ENCODE measurements around the gene MPI. TPM values are rescaled to one million over a fixed set of nuclear protein-coding genes. Genes with fewer than 3 reads are reported as not detected.
A peak's percentile ranks its signal among the peaks of the same experiment; 100 is the strongest.

The MPI gene
- total and polyA plus RNA-seq, 2 experiments from 2014 or later: 18.0 to 74.2 TPM

- TF ChIP-seq CREB1 (CRISPR knock-in tag; IDR thresholded peaks at IDR 0.05; ENCODE audit: low read depth) (no peak), ETS1 (IDR thresholded peaks at IDR 0.05) (no peak), NANOG (IDR thresholded peaks at IDR 0.05; ENCODE audit: borderline replicate concordance) (no peak), POLR2AphosphoS5 (IDR thresholded peaks at IDR 0.05; ENCODE audit: low read depth) (no peak), ZNF114 (CRISPR knock-in tag; IDR thresholded peaks at IDR 0.05) (no peak)
- TF ChIP-seq, protein P1, sequence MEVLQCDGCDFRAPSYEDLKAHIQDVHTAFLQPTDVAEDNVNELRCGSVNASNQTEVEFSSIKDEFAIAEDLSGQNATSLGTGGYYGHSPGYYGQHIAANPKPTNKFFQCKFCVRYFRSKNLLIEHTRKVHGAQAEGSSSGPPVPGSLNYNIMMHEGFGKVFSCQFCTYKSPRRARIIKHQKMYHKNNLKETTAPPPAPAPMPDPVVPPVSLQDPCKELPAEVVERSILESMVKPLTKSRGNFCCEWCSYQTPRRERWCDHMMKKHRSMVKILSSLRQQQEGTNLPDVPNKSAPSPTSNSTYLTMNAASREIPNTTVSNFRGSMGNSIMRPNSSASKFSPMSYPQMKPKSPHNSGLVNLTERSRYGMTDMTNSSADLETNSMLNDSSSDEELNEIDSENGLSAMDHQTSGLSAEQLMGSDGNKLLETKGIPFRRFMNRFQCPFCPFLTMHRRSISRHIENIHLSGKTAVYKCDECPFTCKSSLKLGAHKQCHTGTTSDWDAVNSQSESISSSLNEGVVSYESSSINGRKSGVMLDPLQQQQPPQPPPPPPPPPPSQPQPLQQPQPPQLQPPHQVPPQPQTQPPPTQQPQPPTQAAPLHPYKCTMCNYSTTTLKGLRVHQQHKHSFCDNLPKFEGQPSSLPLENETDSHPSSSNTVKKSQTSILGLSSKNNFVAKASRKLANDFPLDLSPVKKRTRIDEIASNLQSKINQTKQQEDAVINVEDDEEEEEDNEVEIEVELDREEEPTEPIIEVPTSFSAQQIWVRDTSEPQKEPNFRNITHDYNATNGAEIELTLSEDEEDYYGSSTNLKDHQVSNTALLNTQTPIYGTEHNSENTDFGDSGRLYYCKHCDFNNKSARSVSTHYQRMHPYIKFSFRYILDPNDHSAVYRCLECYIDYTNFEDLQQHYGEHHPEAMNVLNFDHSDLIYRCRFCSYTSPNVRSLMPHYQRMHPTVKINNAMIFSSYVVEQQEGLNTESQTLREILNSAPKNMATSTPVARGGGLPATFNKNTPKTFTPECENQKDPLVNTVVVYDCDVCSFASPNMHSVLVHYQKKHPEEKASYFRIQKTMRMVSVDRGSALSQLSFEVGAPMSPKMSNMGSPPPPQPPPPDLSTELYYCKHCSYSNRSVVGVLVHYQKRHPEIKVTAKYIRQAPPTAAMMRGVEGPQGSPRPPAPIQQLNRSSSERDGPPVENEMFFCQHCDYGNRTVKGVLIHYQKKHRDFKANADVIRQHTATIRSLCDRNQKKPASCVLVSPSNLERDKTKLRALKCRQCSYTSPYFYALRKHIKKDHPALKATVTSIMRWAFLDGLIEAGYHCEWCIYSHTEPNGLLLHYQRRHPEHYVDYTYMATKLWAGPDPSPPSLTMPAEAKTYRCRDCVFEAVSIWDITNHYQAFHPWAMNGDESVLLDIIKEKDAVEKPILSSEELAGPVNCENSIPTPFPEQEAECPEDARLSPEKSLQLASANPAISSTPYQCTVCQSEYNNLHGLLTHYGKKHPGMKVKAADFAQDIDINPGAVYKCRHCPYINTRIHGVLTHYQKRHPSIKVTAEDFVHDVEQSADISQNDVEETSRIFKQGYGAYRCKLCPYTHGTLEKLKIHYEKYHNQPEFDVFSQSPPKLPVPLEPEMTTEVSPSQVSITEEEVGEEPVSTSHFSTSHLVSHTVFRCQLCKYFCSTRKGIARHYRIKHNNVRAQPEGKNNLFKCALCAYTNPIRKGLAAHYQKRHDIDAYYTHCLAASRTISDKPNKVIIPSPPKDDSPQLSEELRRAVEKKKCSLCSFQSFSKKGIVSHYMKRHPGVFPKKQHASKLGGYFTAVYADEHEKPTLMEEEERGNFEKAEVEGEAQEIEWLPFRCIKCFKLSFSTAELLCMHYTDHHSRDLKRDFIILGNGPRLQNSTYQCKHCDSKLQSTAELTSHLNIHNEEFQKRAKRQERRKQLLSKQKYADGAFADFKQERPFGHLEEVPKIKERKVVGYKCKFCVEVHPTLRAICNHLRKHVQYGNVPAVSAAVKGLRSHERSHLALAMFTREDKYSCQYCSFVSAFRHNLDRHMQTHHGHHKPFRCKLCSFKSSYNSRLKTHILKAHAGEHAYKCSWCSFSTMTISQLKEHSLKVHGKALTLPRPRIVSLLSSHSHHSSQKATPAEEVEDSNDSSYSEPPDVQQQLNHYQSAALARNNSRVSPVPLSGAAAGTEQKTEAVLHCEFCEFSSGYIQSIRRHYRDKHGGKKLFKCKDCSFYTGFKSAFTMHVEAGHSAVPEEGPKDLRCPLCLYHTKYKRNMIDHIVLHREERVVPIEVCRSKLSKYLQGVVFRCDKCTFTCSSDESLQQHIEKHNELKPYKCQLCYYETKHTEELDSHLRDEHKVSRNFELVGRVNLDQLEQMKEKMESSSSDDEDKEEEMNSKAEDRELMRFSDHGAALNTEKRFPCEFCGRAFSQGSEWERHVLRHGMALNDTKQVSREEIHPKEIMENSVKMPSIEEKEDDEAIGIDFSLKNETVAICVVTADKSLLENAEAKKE (CRISPR knock-in tag; IDR thresholded peaks at IDR 0.05): no peak
- TF ChIP-seq, protein P2, sequence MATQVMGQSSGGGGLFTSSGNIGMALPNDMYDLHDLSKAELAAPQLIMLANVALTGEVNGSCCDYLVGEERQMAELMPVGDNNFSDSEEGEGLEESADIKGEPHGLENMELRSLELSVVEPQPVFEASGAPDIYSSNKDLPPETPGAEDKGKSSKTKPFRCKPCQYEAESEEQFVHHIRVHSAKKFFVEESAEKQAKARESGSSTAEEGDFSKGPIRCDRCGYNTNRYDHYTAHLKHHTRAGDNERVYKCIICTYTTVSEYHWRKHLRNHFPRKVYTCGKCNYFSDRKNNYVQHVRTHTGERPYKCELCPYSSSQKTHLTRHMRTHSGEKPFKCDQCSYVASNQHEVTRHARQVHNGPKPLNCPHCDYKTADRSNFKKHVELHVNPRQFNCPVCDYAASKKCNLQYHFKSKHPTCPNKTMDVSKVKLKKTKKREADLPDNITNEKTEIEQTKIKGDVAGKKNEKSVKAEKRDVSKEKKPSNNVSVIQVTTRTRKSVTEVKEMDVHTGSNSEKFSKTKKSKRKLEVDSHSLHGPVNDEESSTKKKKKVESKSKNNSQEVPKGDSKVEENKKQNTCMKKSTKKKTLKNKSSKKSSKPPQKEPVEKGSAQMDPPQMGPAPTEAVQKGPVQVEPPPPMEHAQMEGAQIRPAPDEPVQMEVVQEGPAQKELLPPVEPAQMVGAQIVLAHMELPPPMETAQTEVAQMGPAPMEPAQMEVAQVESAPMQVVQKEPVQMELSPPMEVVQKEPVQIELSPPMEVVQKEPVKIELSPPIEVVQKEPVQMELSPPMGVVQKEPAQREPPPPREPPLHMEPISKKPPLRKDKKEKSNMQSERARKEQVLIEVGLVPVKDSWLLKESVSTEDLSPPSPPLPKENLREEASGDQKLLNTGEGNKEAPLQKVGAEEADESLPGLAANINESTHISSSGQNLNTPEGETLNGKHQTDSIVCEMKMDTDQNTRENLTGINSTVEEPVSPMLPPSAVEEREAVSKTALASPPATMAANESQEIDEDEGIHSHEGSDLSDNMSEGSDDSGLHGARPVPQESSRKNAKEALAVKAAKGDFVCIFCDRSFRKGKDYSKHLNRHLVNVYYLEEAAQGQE (IDR thresholded peaks at IDR 0.05; ENCODE audit: unreplicated experiment): no peak
- peaks cover under 1% of the 10 kb centered on the region; the same call in 1 of the 2 replicates for H4K20me1 ChIP-seq (replicated peaks; ENCODE audit: insufficient read depth)
- Mint-ChIP-seq H3K27ac (peak overlapping the region; percentile 97), H3K27me3 (ENCODE audit: insufficient read depth, low read depth, poor library complexity) (peaks cover 7% of the 10 kb centered on the region), H3K36me3 (ENCODE audit: low read depth) (peaks cover 62% of the 10 kb centered on the region), H3K9me3 (peaks cover 6% of the 10 kb centered on the region; the same call in 2 of the 3 replicates), H3K4me1 (peaks cover 16% of the 10 kb centered on the region), H3K4me3 (peak overlapping the region; percentile 97)
- peaks cover 13% of the 10 kb centered on the region for H3K79me2 ChIP-seq (replicated peaks; ENCODE audit: insufficient read depth)
- H3F3A ChIP-seq (replicated peaks; ENCODE audit: low read depth): peaks cover 1% of the 10 kb centered on the region; the same call in 1 of the 2 replicates
- H3K9me2 ChIP-seq (ENCODE audit: insufficient read depth): no peaks in the 10 kb centered on the region
- H3K4me1 ChIP-seq (ENCODE audit: insufficient read depth): peaks cover 6% of the 10 kb centered on the region
- H2AFZ ChIP-seq: peak overlapping the region; percentile 100
- H3K4me3 ChIP-seq: peak overlapping the region; percentile 99
- H3K27ac ChIP-seq (ENCODE audit: low read depth): no peak overlapping the region; the same call in 1 of the 2 replicates
- peak; percentile 6; the same call in 2 of the 3 replicates for ATAC-seq
- H3K27me3 ChIP-seq (ENCODE audit: insufficient read depth): no peaks in the 10 kb centered on the region
- peaks cover 11% of the 10 kb centered on the region; the same call in 1 of the 2 replicates for H3K36me3 ChIP-seq (ENCODE audit: insufficient read depth)
- DNase-seq (ENCODE audit: low spot score): peak; percentile 34
- peak overlapping the region; percentile 94 for H3K4me2 ChIP-seq
Observed at GRCh38 chr15:74907163-74907870, 17.5 kb downstream of the MPI start.

Data from GM23338 (cell line).